ENCODE data around the gene CDH4. TPM values are rescaled to one million over a fixed set of nuclear protein-coding genes. Genes with fewer than 3 reads are reported as not detected.

Gene CDH4
- total RNA-seq, 1 experiment from 2014 or later: not detected

- Mint-ChIP-seq H3K36me3 (ENCODE audit: insufficient read depth, unreplicated experiment) (no peaks in the 10 kb centered on the region), H3K4me1 (ENCODE audit: low read depth, unreplicated experiment) (no peaks in the 10 kb centered on the region), H3K9me3 (ENCODE audit: unreplicated experiment) (no peaks in the 10 kb centered on the region), H3K4me3 (ENCODE audit: unreplicated experiment) (no peak overlapping the region), H3K27me3 (ENCODE audit: insufficient read depth, unreplicated experiment) (peaks cover 53% of the 10 kb centered on the region), H3K27ac (ENCODE audit: unreplicated experiment) (no peak overlapping the region)
- Histone ChIP-seq H3K9me3 (no peaks in the 10 kb centered on the region), H3K27me3 (replicated peaks; ENCODE audit: control insufficient read depth, insufficient read depth, low read length) (no peaks in the 10 kb centered on the region), H3K36me3 (ENCODE audit: control insufficient read depth, insufficient read depth, low read length) (no peaks in the 10 kb centered on the region), H3K4me3 (ENCODE audit: low read depth, low read length) (no peak overlapping the region), H3K4me1 (no peaks in the 10 kb centered on the region)
- ChIA-PET POLR2A (no interaction called here), CTCF (interaction anchor here (0.5 to 0.7 kb wide), 2 partner anchors 211 to 617 kb away, joined by 3 read pairs; no protein-coding TSS in a partner anchor)
- BruUV-seq (replicated peaks): no TSS peak
- TF ChIP-seq CTCF (IDR thresholded peaks at IDR 0.05; ENCODE audit: insufficient read depth in 1 of 2, low read depth in 1 of 2, low read length in 1 of 2, severe bottlenecking in 1 of 2, unreplicated experiment in 1 of 2): no peak
- intact Hi-C loops (cut with micrococcal nuclease; ENCODE audit: unreplicated experiment): no loop called here
- no peak for DNase-seq
Observed at GRCh38 chr20:61685462-61685861, 433.4 kb downstream of the CDH4 start.

GRCh38 chr20:61686051-61686936 is 434.2 kb downstream of the CDH4 start:
- H3K36me3 Mint-ChIP-seq (ENCODE audit: insufficient read depth, unreplicated experiment): no peaks in the 10 kb centered on the region
- H3K27ac Mint-ChIP-seq (ENCODE audit: unreplicated experiment): no peak overlapping the region
- BruUV-seq (replicated peaks): no TSS peak
- no peaks in the 10 kb centered on the region for H3K9me3 Mint-ChIP-seq (ENCODE audit: unreplicated experiment)
- H3K4me1 ChIP-seq: no peaks in the 10 kb centered on the region
- no peaks in the 10 kb centered on the region for H3K4me1 Mint-ChIP-seq (ENCODE audit: low read depth, unreplicated experiment)
- H3K9me3 ChIP-seq: no peaks in the 10 kb centered on the region
- no peak for DNase-seq
- intact Hi-C loops (cut with micrococcal nuclease; ENCODE audit: unreplicated experiment): no loop called here
- POLR2A ChIA-PET: no interaction called here
- H3K27me3 Mint-ChIP-seq (ENCODE audit: insufficient read depth, unreplicated experiment): peaks cover 53% of the 10 kb centered on the region
- no peaks in the 10 kb centered on the region for H3K36me3 ChIP-seq (ENCODE audit: control insufficient read depth, insufficient read depth, low read length)
- no peak overlapping the region for H3K4me3 ChIP-seq (ENCODE audit: low read depth, low read length)
- CTCF ChIA-PET: interaction anchor here (0.5 to 0.7 kb wide), 2 partner anchors 210 to 616 kb away, joined by 3 read pairs; no protein-coding TSS in a partner anchor
- no peak overlapping the region for H3K4me3 Mint-ChIP-seq (ENCODE audit: unreplicated experiment)
- H3K27me3 ChIP-seq (replicated peaks; ENCODE audit: control insufficient read depth, insufficient read depth, low read length): no peaks in the 10 kb centered on the region
- no peak for TF ChIP-seq CTCF (IDR thresholded peaks at IDR 0.05; ENCODE audit: insufficient read depth in 1 of 2, low read depth in 1 of 2, low read length in 1 of 2, severe bottlenecking in 1 of 2, unreplicated experiment in 1 of 2)

- Mint-ChIP-seq H3K36me3 (ENCODE audit: insufficient read depth, unreplicated experiment) (no peaks in the 10 kb centered on the region), H3K27ac (ENCODE audit: unreplicated experiment) (no peak overlapping the region), H3K4me1 (ENCODE audit: low read depth, unreplicated experiment) (no peaks in the 10 kb centered on the region), H3K27me3 (ENCODE audit: insufficient read depth, unreplicated experiment) (peaks cover 54% of the 10 kb centered on the region), H3K9me3 (ENCODE audit: unreplicated experiment) (no peaks in the 10 kb centered on the region), H3K4me3 (ENCODE audit: unreplicated experiment) (no peak overlapping the region)
- intact Hi-C loops (cut with micrococcal nuclease; ENCODE audit: unreplicated experiment): no loop called here
- no peak for TF ChIP-seq CTCF (IDR thresholded peaks at IDR 0.05; ENCODE audit: insufficient read depth in 1 of 2, low read depth in 1 of 2, low read length in 1 of 2, severe bottlenecking in 1 of 2, unreplicated experiment in 1 of 2)
- no peaks in the 10 kb centered on the region for H3K36me3 ChIP-seq (ENCODE audit: control insufficient read depth, insufficient read depth, low read length)
- POLR2A ChIA-PET: no interaction called here
- no peak for DNase-seq
- CTCF ChIA-PET: no interaction called here
- 0 out of 2 replicates have a peak, but pooled peaks cover 2% of the 10 kb centered on the region for H3K27me3 ChIP-seq (replicated peaks; ENCODE audit: control insufficient read depth, insufficient read depth, low read length)
- no peaks in the 10 kb centered on the region for H3K9me3 ChIP-seq
- no peaks in the 10 kb centered on the region for H3K4me1 ChIP-seq
- H3K4me3 ChIP-seq (ENCODE audit: low read depth, low read length): no peak overlapping the region
- BruUV-seq (replicated peaks): no TSS peak
Observed at GRCh38 chr20:61688411-61688810, 436.4 kb downstream of the CDH4 start.
